NCI-H510A treated with DMSO at 0.1 percent for 48 hours (cell line): Measurements from ENCODE around the gene FSHR.
A peak's percentile ranks its signal among the peaks of the same experiment; 100 is the strongest.

ENCODE experiments used
- DNase-seq: peaks from one replicate; lab custom pipeline; 2025; lab: John Stamatoyannopoulos, UW

FSHR gene

DNA sequence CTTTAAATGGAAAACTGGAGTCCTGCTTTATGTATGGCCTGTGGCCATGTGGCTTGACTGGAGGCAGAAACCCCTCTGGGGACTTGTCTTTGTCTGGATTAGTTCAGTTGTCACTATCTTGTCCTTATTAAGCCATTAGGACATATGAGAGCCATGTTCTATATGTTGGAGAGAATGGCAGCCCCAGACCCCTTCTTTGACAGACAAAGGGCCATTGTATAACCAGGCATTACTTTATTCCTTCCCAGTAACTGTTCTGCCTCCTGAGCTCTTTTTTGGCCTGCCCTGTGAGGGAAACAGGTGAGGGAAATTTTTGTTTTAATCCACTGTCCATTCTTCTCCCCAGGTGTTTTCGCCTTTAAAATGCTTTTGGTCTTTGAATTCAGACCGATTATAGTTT is 43.3 kb downstream of the FSHR start:
- no peak for DNase-seq

DNA sequence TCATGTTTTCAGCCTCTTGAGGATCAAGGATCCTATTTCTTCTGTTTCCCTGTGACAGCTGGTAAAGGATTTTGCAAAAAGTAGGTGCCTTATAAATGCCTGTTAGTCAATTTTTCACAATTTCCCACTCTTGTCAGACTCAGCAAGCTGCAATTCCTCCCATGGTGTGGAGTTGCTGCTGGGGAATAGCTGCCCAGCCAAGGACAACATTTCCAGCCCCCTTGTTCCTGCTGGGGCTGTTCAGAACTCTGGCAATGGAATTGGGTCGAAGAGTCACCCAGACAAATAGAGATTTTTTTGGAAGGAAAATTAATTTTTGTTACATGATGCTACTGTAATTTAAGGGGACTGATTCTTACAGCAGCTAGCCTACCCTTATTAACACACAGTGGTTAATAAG is 43.7 kb downstream of the FSHR start:
- no peak for DNase-seq

DNA sequence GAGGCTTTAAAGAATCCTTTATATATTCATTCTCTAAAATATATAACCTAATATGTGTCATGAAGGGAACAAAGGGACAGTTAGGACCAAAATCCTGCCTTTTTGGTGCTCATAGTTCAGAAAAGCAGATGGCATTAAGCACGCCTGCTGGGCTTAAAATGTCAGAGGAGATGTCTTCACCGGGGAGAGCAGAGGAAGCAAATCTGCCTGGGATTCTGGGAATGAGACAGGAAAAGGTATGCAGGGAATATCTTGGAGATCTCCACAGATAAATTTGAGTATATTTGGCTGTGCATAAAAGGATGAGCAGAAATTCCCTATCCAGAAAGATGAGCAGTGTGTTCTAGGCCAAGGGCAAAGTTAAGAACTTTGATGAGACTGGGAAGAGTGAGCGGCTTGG is 45.5 kb downstream of the FSHR start:
- DNase-seq: no peak

DNA sequence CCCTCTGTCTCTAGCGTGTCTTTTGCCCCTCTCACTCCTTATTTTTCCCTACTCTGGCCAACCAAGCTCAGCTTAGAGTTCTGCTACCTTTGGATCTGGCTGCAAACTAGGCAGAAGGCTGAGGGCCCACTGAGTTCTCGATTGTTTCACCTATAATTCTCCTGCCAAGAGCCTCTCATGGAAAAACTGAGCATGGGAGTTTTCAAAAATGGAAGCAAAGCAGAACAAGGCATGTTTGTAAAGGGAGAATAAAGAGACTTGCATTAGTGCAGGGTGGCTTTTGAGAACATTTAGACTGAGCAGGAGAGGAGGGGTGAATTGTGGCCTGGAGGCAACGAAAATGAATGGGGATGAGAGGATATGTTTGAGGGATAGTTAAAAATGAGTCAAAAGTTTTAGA is 45.9 kb downstream of the FSHR start:
- no peak for DNase-seq

DNA sequence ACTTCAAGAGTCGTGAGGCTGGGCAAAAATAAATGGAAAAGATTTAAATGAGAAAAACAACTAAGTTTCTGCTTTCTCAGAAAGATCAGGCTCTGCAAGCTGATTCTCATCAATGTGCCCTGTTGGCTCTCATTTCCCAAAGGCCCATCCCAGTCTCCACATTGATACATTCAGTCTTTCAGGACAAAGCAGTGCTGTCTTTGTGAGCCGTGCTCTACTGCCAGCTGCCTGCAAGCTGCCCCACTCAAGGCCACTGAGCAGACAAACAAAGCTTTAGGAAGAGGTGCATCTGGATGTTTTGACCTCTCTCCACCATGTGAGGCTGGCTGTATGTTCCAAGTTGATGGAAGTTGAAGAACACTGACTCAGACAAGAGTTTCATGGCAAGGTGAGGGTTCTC is 48.8 kb downstream of the FSHR start:
- no peak for DNase-seq

DNA sequence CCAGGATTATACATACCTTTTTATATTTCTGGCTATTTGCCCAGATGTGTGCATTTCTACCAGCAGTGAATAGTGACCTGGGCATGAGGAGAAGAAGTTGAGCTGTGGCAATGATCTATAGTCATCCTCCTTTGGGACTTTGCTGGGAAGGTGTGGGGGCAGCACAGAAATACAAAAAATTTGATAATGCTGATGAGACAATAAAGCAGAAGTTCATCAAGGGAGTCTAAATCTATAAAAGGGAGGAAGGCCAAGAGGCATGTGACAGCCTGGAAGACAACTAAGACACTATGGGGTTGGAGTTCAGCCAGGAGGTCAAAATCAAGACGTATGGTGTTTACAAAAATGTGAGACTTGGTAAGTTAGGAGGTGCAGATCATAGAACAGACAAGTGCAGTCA is 52.2 kb downstream of the FSHR start:
- no peak for DNase-seq

DNA sequence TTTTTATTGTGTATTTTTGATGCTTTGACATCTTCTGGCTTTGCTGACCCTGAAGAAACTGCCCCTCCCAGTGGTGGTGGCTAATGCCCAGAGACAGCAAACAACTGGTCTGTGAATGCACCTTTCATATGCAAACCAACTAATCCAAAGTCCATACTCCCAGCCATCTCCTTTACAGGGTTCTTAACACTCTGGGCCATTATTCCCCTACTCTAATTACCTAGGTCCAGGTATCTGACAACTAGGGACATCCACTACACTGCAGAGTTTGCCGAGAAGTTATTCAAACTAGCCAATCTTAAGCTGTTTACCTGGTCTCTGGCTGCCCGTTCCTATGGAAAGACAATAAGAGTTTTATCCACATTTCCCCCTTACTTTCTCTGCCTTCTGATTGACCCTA is 73.6 kb downstream of the FSHR start:
- DNase-seq: no peak

DNA sequence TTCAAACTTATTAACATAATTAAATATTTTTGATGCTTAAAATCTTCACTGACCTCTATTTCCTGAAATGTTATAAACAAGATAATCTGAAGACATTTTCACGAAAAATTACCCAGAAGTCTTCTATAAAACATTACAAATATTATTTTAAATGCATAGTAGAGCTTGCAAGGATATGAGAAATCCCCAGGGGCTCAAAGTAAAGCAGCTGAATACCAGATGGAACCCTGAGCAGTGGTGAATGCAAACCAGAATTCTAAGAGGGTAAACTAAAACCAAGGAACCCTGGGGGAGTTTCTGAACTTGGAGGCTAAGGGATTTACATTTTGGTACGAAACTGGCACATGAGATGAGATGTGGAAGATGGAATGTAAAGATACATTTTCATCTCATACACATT is 83.6 kb downstream of the FSHR start:
- DNase-seq: no peak

DNA sequence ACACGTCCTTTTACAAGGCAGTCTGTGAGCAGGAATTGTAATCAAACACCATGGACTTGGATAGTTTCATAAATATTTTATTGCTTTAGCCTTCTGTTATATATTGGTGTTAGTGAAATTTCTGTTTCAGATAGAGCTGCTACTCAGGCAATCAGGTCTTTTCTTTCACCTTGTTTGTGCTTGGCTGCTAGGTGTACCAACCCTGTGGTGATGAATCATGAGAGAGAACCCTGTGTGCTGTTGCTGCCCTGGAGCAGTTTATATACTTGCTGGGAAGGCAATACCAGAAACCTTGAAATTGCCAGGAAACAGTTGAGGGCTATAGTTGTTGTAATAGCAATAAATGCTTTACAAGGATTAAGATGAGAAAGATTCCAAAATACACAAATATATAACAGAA is 84.5 kb downstream of the FSHR start:
- DNase-seq: no peak

DNA sequence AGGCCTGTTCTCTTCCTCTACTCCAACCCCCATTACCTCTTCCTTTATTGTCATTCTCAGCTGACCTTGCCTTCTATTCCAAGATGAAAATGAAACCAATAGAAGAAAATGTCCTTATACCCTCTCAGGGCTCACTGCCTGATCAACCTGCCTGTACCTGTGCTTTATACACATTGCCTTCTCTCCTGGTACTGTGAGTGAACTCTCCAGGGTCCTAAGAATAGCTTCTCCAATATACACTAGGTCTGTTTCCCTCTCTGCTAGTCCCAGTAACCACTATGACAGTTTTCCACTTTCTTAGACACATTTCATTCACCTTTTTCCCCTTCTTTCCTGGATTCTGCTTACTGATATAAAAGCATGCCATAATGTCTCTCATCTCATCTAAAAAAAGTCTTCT is 85.7 kb downstream of the FSHR start:
- no peak for DNase-seq

DNA sequence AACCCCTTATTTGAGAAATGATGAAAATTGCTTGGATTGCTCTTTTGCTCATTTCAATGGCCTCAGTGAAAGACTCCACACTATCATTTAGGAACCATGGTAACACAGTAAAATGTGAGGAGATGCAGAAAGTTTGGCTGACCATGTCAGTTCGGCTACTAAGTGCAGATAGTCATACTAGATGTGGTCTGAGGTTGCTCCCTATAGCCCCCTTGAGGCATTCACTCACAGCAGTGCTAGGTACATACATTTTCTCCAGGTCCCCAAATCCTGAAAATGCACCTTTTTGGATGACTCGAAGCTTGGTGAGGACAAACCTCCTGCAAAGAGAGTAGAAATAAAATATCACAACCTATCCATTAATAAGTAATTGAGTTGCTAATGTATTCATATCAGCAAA is 86.3 kb downstream of the FSHR start:
- no peak for DNase-seq

DNA sequence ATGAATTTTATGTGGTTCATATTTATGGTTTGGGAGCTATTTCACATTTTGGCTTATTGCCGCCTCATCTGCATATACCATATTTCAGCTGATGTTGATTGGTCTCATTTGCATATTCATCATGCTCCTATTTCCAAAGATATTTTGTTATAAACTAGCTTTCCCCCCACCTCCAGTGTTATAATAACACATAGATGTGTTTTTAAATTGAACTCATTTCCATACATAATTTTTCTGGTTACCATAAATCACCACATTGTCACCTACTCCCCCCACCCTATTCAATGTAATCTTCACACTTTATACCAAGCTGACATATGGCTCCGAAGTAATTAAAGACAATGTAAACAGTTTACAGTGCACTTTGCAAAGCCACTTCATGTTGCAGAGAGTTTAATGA is 101.2 kb downstream of the FSHR start:
- no peak for DNase-seq

DNA sequence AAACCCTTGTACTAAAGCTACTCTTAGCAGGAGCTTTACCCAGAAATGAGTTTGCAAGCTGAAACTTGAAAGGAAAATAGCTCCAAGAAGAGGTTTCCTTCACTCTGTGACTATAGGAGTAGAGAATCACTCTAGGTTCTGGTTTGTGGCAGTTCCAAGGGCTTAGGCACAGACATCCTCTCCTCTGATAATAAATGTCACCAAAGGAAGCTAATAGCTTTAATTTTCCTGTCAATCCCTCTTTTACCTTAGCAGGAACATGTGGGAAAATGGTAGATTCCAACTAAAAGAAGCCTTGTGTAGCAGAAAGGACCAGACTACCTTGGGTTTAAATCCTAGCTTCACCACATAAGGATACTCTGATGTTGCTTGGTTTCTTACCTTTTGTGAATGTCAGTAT is 104.0 kb downstream of the FSHR start:
- DNase-seq: no peak

DNA sequence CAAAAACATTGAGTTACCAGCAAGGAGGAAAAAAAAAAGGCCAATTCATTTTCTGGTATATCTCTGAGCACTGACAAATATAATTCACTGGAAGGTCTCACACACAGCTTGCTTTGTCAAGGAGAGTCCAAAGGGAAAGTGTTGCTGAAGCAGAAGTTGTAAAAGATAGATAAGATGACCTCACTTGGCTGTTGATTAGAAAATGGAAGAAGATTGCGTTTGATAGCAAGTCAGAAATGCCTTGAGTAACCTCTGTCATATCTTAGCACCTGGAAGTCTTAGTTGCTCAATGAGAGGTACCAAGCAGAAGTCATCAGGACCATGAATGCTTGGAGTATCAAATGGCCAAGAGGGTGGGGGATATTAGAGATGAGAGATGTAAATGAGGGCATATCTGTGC is 105.2 kb downstream of the FSHR start:
- no peak for DNase-seq

DNA sequence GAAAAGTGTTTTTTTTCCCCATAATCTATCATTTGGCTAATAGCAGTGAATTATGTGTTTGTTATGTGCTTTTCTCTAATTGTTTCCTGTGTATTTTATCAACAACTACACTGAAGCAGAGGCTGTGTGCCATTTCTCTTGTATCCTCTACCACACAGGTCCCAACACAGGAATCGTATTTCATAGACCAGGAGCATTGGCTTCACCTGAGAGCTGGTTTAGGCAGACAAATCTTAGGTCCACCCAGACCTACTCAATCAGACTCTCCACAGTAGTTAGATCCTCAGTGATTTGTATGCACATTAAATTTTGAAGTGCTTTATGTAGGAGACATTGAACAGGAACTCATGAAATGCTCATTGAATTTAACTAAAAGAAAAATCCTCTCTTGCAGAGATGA is 109.2 kb downstream of the FSHR start:
- DNase-seq: no peak

DNA sequence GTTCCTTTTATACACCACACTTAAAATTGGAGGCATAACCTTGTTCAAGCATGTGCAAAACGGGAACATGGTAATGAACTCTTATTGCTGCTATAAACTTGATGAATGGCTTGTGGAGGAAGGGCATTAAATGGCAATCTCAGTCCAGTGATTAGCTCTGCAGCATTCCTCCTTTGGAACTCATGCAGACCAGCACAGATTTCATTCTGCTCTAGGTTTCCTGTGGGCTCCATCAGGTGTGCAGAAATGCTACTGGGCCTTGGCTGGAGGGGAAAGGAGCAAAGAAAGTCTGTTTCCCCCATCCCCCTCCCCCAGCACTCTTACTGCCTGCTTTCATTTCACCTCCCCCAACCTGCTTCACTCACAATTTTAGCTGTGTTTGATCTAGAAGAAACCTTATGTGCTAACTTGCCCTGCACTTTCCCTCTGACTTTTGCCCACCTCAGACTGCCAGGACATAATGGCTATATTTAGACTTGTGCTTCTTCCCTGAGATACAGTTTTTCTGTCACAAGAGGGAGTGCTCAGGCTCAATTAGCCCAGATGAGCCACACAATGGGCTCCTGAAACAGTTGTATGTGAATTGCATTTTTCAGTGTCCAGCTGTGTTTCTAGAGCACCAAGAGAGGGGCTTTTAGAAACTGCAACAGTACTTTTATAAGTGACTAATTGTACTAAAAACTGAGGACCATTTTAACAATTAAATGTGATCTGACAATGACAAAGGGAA is 109.8 kb downstream of the FSHR start:
- DNase-seq: no peak

DNA sequence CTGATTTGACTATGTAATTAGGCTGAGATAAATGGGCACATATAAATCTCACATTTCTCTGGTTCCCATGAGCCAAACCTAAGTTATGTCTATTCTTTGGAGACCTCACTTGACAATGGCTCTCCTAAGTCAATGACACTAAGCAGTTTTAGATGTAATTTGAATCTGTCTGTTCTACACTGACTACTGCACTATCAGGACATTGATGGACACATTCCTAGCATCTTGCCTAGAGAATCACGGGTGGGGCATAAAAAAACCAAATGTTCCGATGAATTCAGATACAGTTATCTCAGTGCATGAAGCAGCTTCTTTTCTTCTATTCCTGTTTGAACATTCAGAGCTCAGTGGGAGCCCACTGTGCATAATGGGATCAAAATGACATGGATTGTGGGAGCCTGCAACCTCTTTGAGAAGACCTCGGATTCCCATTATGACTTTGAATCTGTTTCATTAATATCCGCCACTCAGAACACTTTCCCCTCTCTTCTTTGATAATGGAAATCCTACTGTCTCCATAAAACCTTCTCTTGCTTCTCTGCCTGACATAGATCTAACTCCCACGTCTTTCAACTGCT is 110.8 kb downstream of the FSHR start:
- DNase-seq: no peak

DNA sequence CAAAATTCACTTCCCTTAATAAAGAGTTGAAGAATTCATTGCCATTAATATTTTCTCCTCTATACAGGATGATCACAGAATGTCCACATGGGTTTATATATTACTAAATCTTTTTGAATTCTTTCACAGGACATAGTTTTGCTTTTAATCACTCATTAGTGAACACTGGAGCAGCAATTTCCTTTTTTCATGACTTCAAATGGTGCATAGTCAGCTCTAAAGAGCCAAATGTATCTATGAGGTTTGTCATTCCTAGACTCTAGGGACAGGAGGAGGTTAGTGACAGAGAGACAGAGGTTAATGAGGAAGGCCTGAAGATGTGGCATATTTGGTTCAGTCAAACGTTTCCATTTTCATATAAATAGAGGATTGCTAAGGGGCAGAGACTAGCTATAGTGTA is 111.8 kb downstream of the FSHR start:
- DNase-seq: no peak

DNA sequence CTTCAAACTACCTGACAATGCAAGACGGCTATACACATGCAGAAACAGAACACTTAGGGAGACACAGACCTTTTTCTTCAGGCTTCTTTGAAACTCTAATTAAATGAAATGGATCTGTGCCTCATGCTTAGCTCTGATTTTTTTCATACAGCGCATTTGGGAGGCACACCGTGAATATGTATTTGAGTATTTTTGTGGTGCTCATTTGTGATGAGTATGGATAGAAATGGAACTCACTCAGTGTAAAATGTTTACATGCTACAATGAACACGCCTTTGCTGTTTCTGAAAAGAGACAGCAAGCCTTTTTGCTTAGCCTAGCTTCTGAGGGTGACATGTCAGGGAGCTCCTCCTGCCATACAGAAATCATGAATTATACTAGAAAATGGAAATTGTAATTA is 113.3 kb downstream of the FSHR start:
- DNase-seq: no peak

DNA sequence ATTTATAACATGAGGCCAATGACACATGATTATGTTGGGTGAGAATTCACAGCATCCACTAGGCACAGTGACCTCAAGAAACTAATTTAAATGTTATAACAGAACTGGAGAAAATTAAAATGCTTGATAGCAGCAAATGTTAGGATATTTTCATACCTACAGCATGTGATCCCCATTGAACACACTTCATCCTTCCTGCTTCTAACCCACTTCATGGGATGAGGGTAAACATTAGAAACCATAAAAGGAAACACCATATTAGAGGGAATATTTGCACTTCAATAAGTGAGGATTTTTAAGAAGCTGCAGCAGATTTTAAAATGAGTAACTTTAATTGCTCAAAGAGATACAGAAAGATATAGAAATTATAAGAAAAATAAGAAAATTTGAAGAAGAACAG is 117.1 kb downstream of the FSHR start:
- DNase-seq: peak; percentile 44

DNA sequence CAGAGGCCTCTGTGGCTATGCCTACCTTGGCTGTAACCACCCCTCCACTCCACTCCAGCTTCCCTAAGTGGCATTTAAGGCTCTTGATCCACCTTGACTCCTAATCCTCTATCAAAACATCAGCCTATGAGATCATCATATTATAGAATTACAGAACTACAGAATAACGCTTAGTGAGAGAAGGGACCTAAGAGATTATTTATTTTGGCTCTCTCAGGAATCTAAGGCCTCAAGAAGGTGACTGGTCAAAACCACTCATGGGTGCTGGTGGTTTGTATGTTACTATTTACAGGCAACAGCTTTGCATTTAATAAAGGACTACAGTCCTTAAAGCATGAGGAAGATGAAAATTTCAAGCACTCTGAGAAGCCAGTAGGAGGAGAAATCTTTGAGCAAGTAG is 118.8 kb downstream of the FSHR start:
- peak; percentile 44 for DNase-seq

DNA sequence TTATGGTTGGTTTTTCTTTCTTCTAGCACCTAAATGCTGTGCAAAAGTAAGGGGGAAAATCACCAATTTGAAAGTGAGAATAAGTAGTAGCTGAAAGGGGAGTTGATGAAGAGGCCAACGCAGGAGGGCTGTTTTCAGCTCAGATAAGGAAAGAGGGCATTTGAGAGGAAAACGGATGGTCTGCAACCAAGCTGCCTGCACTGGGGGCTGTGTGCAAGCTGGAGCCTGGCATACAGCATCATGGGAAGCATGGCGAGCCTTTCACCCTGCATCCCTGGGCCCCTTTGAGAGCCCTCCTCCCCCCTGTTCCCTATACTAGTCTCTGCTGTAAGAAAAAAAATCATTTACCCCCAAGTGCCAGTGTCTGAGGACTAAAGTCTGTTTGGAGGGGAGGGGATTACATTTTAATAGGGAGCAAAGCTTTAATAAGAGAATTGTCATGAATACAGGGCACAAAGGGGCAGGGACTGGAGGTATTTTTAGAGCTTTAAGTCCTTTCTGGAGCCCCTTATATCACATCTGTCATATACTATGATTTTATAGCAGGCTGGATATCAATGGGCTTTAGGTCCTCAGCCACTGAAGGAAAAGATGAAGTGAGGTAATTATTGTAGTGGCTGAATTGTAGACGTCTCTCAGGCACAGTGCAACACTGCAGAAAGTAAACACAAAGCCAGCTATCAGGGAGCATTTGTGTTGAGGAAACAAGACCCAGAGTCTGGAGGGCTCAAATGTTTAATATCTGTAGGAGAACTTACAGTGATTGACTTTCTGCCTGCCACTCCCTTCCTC is 120.7 kb downstream of the FSHR start:
- no peak for DNase-seq

DNA sequence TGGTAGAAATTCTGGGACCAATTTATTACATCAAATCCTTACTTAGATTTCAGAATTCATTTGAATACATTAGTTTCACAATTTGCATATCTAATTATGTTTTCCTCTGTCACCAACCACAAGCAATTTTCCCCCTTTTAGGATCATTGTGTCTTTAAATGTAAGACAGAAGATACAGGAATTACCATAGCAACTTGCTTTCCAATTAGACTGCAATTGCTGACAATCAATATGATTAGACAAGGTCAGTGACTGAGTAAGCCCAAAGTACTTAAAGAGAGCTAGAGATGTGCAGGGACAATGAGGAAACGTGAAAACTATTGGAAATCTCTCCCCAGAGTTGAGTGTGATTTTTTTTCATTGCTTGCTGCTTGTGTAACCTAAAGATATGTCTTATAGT is 121.4 kb downstream of the FSHR start:
- DNase-seq: no peak

DNA sequence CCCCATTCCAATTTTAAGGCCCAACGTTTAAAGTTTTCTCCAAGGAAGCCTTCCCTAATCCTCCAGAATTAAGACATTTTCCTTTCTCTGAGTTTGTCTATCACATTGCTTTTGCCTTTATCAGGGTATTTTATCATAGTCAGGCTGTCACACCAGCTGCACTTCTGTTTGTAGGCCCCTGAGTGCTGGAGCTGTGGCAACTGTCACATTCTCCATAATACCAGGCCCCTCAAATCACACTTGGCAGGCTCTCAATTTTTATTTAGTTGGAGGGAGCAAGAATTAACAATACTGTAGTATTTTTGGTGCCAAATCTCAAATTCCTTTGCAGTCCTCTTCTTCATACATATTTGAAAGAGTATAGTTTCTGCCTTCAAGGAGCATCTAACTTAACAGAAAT is 122.2 kb downstream of the FSHR start:
- no peak for DNase-seq
